A549 (cell line): ENCODE measurements around the gene FAT1. TPM values are rescaled to one million over a fixed set of nuclear protein-coding genes. Genes with fewer than 3 reads are reported as not detected.

ENCODE experiments used
- ATAC-seq, 2 experiments: fragments of 200-7000 bp in 1 of 2; fragments of >200 bp in 1 of 2; cut with Nextera tagmentation in 1 of 2; cut with Tn5 transposase in 1 of 2; 3 replicates each; pipeline versions ENCODE4 v1.8.0 to v1.9.1; 2018 to 2020; ENCODE audit warnings: mild to moderate bottlenecking in 1 of 2, moderate library complexity in 1 of 2
- CTCF ChIA-PET: fragments of 300-600 bp; sonication (Branson Sonifier 250); formaldehyde crosslinking; extraction: SDS; loops from one replicate; lab custom pipeline; 2021; ENCODE audit warnings: antibody characterized with exemption, inconsistent platforms; lab: Yijun Ruan, JAX
- POLR2A ChIA-PET: fragments of 350-600 bp; formaldehyde crosslinking; extraction: SDS; loops from one replicate; lab custom pipeline; 2021; ENCODE audit warnings: antibody characterized with exemption, inconsistent platforms; lab: Yijun Ruan, JAX
- DNase-seq, 2 experiments: peaks; one replicate each; pipeline versions ENCODE4 v3.0.0 to v3.0.0-alpha.2; 2011 to 2016; ENCODE audit warnings: low read depth in 1 of 2, low spot score in 1 of 2
- FAIRE-seq: peaks from 2 replicates; lab custom pipeline; 2011; peaks lifted over from hg19 to GRCh38; lab: Jason Lieb, UNC
- H3K27ac ChIP-seq, 2 experiments: fragments of >200 bp; sonication (Bioruptor Twin); formaldehyde crosslinking; 3 replicates each; pipeline ENCODE4 v1.5.1; 2016 to 2017
- H3K4me1 ChIP-seq: fragments of >200 bp; sonication (Bioruptor Twin); formaldehyde crosslinking; 3 replicates; pipeline ENCODE4 v1.6.1; 2016
- H3K4me2 ChIP-seq: fragments of >200 bp; sonication (Bioruptor Twin); formaldehyde crosslinking; 3 replicates; pipeline ENCODE4 v1.6.1; 2016
- H3K4me3 ChIP-seq: fragments of >200 bp; sonication (Bioruptor Twin); formaldehyde crosslinking; 3 replicates; pipeline ENCODE4 v1.5.1; 2016
- H3K9me3 ChIP-seq: fragments of >200 bp; sonication (Bioruptor Twin); formaldehyde crosslinking; 3 replicates; pipeline ENCODE4 v1.6.1; 2016
- CEBPB ChIP-seq, 2 experiments: fragments of >200 bp in 1 of 2; sonication (Bioruptor Twin) in 1 of 2; formaldehyde crosslinking in 1 of 2; IDR thresholded peaks; 2 replicates each; pipeline ENCODE4 v1.6.1; 2012 to 2016
- E2F6 ChIP-seq: IDR thresholded peaks from 2 replicates; pipeline ENCODE4 v1.6.1; 2012; ENCODE audit warnings: low read depth, borderline replicate concordance
- HDAC2 ChIP-seq: fragments of 200-600 bp; sonication (generic); IDR thresholded peaks from 2 replicates; pipeline ENCODE4 v1.6.1; 2016
- HES2 ChIP-seq: fragments of >200 bp; sonication (Bioruptor Twin); formaldehyde crosslinking; IDR thresholded peaks from 2 replicates; pipeline ENCODE4 v1.6.1; 2016
- HMGXB4 ChIP-seq: fragments of 250-450 bp; sonication (Bioruptor Pico); IDR thresholded peaks from 2 replicates; pipeline ENCODE4 v1.5.0; 2021; ENCODE audit warnings: mild to moderate bottlenecking, moderate library complexity, borderline replicate concordance
- HOXA7 ChIP-seq: fragments of 250-450 bp; sonication (Bioruptor Pico); IDR thresholded peaks from 2 replicates; pipeline ENCODE4 v1.5.0; 2020; ENCODE audit warnings: mild to moderate bottlenecking, moderate library complexity
- HOXB13 ChIP-seq: fragments of 250-450 bp; sonication (Bioruptor Pico); IDR thresholded peaks from 2 replicates; pipeline ENCODE4 v1.5.0; 2020; ENCODE audit warnings: low read depth, mild to moderate bottlenecking, moderate library complexity
- HOXB5 ChIP-seq: fragments of 250-450 bp; sonication (Bioruptor Pico); IDR thresholded peaks from 2 replicates; pipeline ENCODE4 v1.5.0; 2020; ENCODE audit warnings: mild to moderate bottlenecking, moderate library complexity
- KDM1A ChIP-seq: fragments of 200-600 bp; sonication (generic); IDR thresholded peaks from 2 replicates; pipeline ENCODE4 v1.6.1; 2016; ENCODE audit warnings: low read depth, mild to moderate bottlenecking
- KDM5A ChIP-seq: fragments of 200-600 bp; sonication (generic); IDR thresholded peaks from 2 replicates; pipeline ENCODE4 v1.6.1; 2016; ENCODE audit warnings: antibody characterized with exemption, mild to moderate bottlenecking
- MAZ ChIP-seq: fragments of 150-350 bp; IDR thresholded peaks from 2 replicates; pipeline ENCODE4 v1.6.1; 2014; ENCODE audit warnings: antibody characterized with exemption, low read depth, low read length, borderline replicate concordance
- MYC ChIP-seq: IDR thresholded peaks from 2 replicates; pipeline ENCODE4 v1.6.1; 2012; ENCODE audit warnings: mild to moderate bottlenecking, inconsistent platforms, low read length, improper control_type of control experiment, borderline replicate concordance
- NFE2L2 ChIP-seq: fragments of 150-350 bp; conservative IDR thresholded peaks from 2 replicates; pipeline ENCODE4 v1.6.1; 2014; ENCODE audit warnings: low read length
- PHF8 ChIP-seq: fragments of 200-600 bp; sonication (generic); IDR thresholded peaks from 2 replicates; pipeline ENCODE4 v1.6.1; 2016; ENCODE audit warnings: low read depth, mild to moderate bottlenecking, antibody characterized with exemption, moderate library complexity, borderline replicate concordance
- POLR2AphosphoS2 ChIP-seq: conservative IDR thresholded peaks from 2 replicates; pipeline ENCODE4 v1.6.1; 2012; ENCODE audit warnings: low read length, improper control_type of control experiment, inconsistent platforms
- RAD21 ChIP-seq, 2 experiments: fragments of >200 bp in 1 of 2; sonication (Bioruptor Twin) in 1 of 2; formaldehyde crosslinking in 1 of 2; IDR thresholded peaks in 1 of 2; conservative IDR thresholded peaks in 1 of 2; 2 replicates in 1 of 2; 3 replicates in 1 of 2; pipeline ENCODE4 v1.6.1; 2012 to 2018; ENCODE audit warnings: inconsistent platforms in 1 of 2
- RARB ChIP-seq: fragments of 250-450 bp; sonication (Bioruptor Pico); IDR thresholded peaks from 2 replicates; pipeline ENCODE4 v1.8.0; 2021; ENCODE audit warnings: mild to moderate bottlenecking, moderate library complexity
- SMC3 ChIP-seq: fragments of >200 bp; sonication (Bioruptor Twin); formaldehyde crosslinking; IDR thresholded peaks from 3 replicates; pipeline ENCODE4 v1.6.1; 2018; ENCODE audit warnings: inconsistent platforms
- ZNF302 ChIP-seq: fragments of 250-450 bp; sonication (Bioruptor Pico); IDR thresholded peaks from 2 replicates; pipeline ENCODE4 v1.9.0; 2021; ENCODE audit warnings: inconsistent platforms, mild to moderate bottlenecking, moderate library complexity
- ZSCAN20 ChIP-seq: fragments of 250-450 bp; sonication (Bioruptor Pico); IDR thresholded peaks from 2 replicates; pipeline ENCODE4 v1.8.0; 2022; ENCODE audit warnings: mild to moderate bottlenecking, moderate library complexity
- WGBS: methylation state at CpG from one replicate; pipeline ENCODE4 v1.1.6; 2017; ENCODE audit errors: missing lambda C conversion rate; 5-methylcytosine and 5-hydroxymethylcytosine counted together
- polyA plus RNA-seq, 4 experiments: library from polyadenylated mRNA; depleted of rRNA in 3 of 4; stranded (reverse); fragments of >200 nt; fragmentation: RNase III in 1 of 4; extraction: RNeasy Plus Mini Kit Qiagen cat#74134 plus additional on column Dnase treatment in 1 of 4; gene quantifications; 2 replicates in 3 of 4; 3 replicates in 1 of 4; pipeline ENCODE4 v1.2.3, GENCODE V29; 2011 to 2017

The FAT1 gene
- polyA plus RNA-seq, 2 of the 4 experiments (the other 2 are of a cell fraction): 62.2 to 177 TPM

GRCh38 chr4:186710521-186711119, 13.0 kb downstream of the FAT1 start (continued):
- TF ChIP-seq E2F6 (no peak), ZNF302 (no peak), POLR2AphosphoS2 (no peak), HOXB5 (CRISPR knock-in tag) (no peak), MAZ (no peak), HOXB13 (CRISPR knock-in tag) (no peak)
- TF ChIP-seq, all 56 proteins: peak for 0

- Histone ChIP-seq H3K27ac (no peak overlapping the region), H3K9me3 (no peaks in the 10 kb centered on the region), H3K4me1 (peaks cover 22% of the 10 kb centered on the region; the same call in 2 of the 3 replicates), H3K4me2 (no peak overlapping the region), H3K4me3 (no peak overlapping the region)
- ATAC-seq (no peak), DNase-seq (no peak), FAIRE-seq (no peak)
- ChIA-PET POLR2A (no interaction called here), CTCF (interaction anchor here (1.1 to 1.6 kb wide), 2 partner anchors 10 to 40 kb away, joined by 3 read pairs; no protein-coding TSS in a partner anchor)
- WGBS: 90% methylated on average over 9 of the region's 9 CpGs
- TF ChIP-seq MAZ (no peak), PHF8 (no peak), MYC (no peak), HES2 (no peak), RAD21 (conservative IDR thresholded peaks at IDR 0.05 in 1 of 2, IDR thresholded peaks at IDR 0.05 in 1 of 2) (no peak), HMGXB4 (no peak), KDM1A (no peak), KDM5A (no peak), CEBPB (IDR thresholded peaks at IDR 0.05) (no peak), ZSCAN20 (CRISPR knock-in tag) (no peak), SMC3 (no peak)
Measured at GRCh38 chr4:186709517-186709916, 14.1 kb downstream of the FAT1 start.

GRCh38 chr4:186708554-186708953, 15.1 kb downstream of the FAT1 start:
- CTCF ChIA-PET: interaction anchor here (1.5 to 1.6 kb wide), 2 partner anchors 39 kb away, joined by 3 to 5 read pairs; no protein-coding TSS in a partner anchor
- no peak overlapping the region for H3K27ac ChIP-seq
- no peak overlapping the region for H3K4me3 ChIP-seq
- no peak for FAIRE-seq
- no peak for ATAC-seq
- peaks cover 32% of the 10 kb centered on the region for H3K4me1 ChIP-seq
- H3K9me3 ChIP-seq: no peaks in the 10 kb centered on the region
- DNase-seq: no peak
- TF ChIP-seq RARB (CRISPR knock-in tag) (no peak), ZSCAN20 (CRISPR knock-in tag) (no peak), HOXA7 (CRISPR knock-in tag) (no peak), HDAC2 (no peak), NFE2L2 (no peak), ZNF302 (no peak)
- TF ChIP-seq, all 56 proteins: peak for 0
- 89% methylated on average over 6 of the region's 6 CpGs for WGBS
- POLR2A ChIA-PET: no interaction called here
- no peak overlapping the region for H3K4me2 ChIP-seq
